A549 (cell line): ENCODE data around the gene POLR3GL. TPM values are rescaled to one million over a fixed set of nuclear protein-coding genes. Genes with fewer than 3 reads are reported as not detected.

Experiments
- ATAC-seq, 2 experiments: fragments of 200-7000 bp in 1 of 2; fragments of >200 bp in 1 of 2; cut with Nextera tagmentation in 1 of 2; cut with Tn5 transposase in 1 of 2; 3 replicates each; pipeline versions ENCODE4 v1.8.0 to v1.9.1; 2018 to 2020; ENCODE audit warnings: mild to moderate bottlenecking in 1 of 2, moderate library complexity in 1 of 2
- CTCF ChIA-PET: fragments of 300-600 bp; sonication (Branson Sonifier 250); formaldehyde crosslinking; extraction: SDS; loops from one replicate; lab custom pipeline; 2021; ENCODE audit warnings: antibody characterized with exemption, inconsistent platforms; lab: Yijun Ruan, JAX
- POLR2A ChIA-PET: fragments of 350-600 bp; formaldehyde crosslinking; extraction: SDS; loops from one replicate; lab custom pipeline; 2021; ENCODE audit warnings: antibody characterized with exemption, inconsistent platforms; lab: Yijun Ruan, JAX
- DNase-seq, 2 experiments: peaks; one replicate each; pipeline versions ENCODE4 v3.0.0 to v3.0.0-alpha.2; 2011 to 2016; ENCODE audit warnings: low read depth in 1 of 2, low spot score in 1 of 2
- FAIRE-seq: peaks from 2 replicates; lab custom pipeline; 2011; peaks lifted over from hg19 to GRCh38; lab: Jason Lieb, UNC
- H3K27ac ChIP-seq, 2 experiments: fragments of >200 bp; sonication (Bioruptor Twin); formaldehyde crosslinking; 3 replicates each; pipeline ENCODE4 v1.5.1; 2016 to 2017
- H3K4me1 ChIP-seq: fragments of >200 bp; sonication (Bioruptor Twin); formaldehyde crosslinking; 3 replicates; pipeline ENCODE4 v1.6.1; 2016
- H3K4me2 ChIP-seq: fragments of >200 bp; sonication (Bioruptor Twin); formaldehyde crosslinking; 3 replicates; pipeline ENCODE4 v1.6.1; 2016
- H3K4me3 ChIP-seq: fragments of >200 bp; sonication (Bioruptor Twin); formaldehyde crosslinking; 3 replicates; pipeline ENCODE4 v1.5.1; 2016
- H3K9me3 ChIP-seq: fragments of >200 bp; sonication (Bioruptor Twin); formaldehyde crosslinking; 3 replicates; pipeline ENCODE4 v1.6.1; 2016
- ATOH8 ChIP-seq: fragments of 250-450 bp; sonication (Bioruptor Pico); IDR thresholded peaks from 2 replicates; pipeline ENCODE4 v1.5.0; 2020; ENCODE audit warnings: low read depth, mild to moderate bottlenecking, moderate library complexity
- BCL3 ChIP-seq: fragments of >200 bp; sonication (Bioruptor Twin); formaldehyde crosslinking; IDR thresholded peaks from 3 replicates; pipeline ENCODE4 v1.6.1; 2016
- CEBPB ChIP-seq, 2 experiments: fragments of >200 bp in 1 of 2; sonication (Bioruptor Twin) in 1 of 2; formaldehyde crosslinking in 1 of 2; IDR thresholded peaks; 2 replicates each; pipeline ENCODE4 v1.6.1; 2012 to 2016
- CHD2 ChIP-seq: fragments of 150-350 bp; IDR thresholded peaks from 2 replicates; pipeline ENCODE4 v1.6.1; 2014; ENCODE audit warnings: low read length; ENCODE audit not compliant: partially characterized antibody
- FOSB ChIP-seq: fragments of 250-450 bp; sonication (Bioruptor Pico); IDR thresholded peaks from 2 replicates; pipeline ENCODE4 v1.5.0; 2020; ENCODE audit warnings: mild to moderate bottlenecking, moderate library complexity
- FOSL2 ChIP-seq, 2 experiments: fragments of 450-650 bp in 1 of 2; fragments of >200 bp in 1 of 2; sonication (Bioruptor Twin) in 1 of 2; formaldehyde crosslinking; IDR thresholded peaks; 2 replicates each; pipeline versions ENCODE4 v1.5.0 to v1.6.1; 2016 to 2020; ENCODE audit warnings: mild to moderate bottlenecking in 1 of 2, moderate library complexity in 1 of 2
- GATA3 ChIP-seq: IDR thresholded peaks from 2 replicates; pipeline ENCODE4 v1.6.1; 2012; ENCODE audit warnings: borderline replicate concordance
- HOXB13 ChIP-seq: fragments of 250-450 bp; sonication (Bioruptor Pico); IDR thresholded peaks from 2 replicates; pipeline ENCODE4 v1.5.0; 2020; ENCODE audit warnings: low read depth, mild to moderate bottlenecking, moderate library complexity
- JUN ChIP-seq, 2 experiments: fragments of >200 bp; sonication (Bioruptor Twin); formaldehyde crosslinking; IDR thresholded peaks; 2 replicates in 1 of 2; 3 replicates in 1 of 2; pipeline ENCODE4 v1.6.1; 2016 to 2017
- KDM1A ChIP-seq: fragments of 200-600 bp; sonication (generic); IDR thresholded peaks from 2 replicates; pipeline ENCODE4 v1.6.1; 2016; ENCODE audit warnings: low read depth, mild to moderate bottlenecking
- KDM5A ChIP-seq: fragments of 200-600 bp; sonication (generic); IDR thresholded peaks from 2 replicates; pipeline ENCODE4 v1.6.1; 2016; ENCODE audit warnings: antibody characterized with exemption, mild to moderate bottlenecking
- NFE2L2 ChIP-seq: fragments of 150-350 bp; conservative IDR thresholded peaks from 2 replicates; pipeline ENCODE4 v1.6.1; 2014; ENCODE audit warnings: low read length
- PHF8 ChIP-seq: fragments of 200-600 bp; sonication (generic); IDR thresholded peaks from 2 replicates; pipeline ENCODE4 v1.6.1; 2016; ENCODE audit warnings: low read depth, mild to moderate bottlenecking, antibody characterized with exemption, moderate library complexity, borderline replicate concordance
- RARB ChIP-seq: fragments of 250-450 bp; sonication (Bioruptor Pico); IDR thresholded peaks from 2 replicates; pipeline ENCODE4 v1.8.0; 2021; ENCODE audit warnings: mild to moderate bottlenecking, moderate library complexity
- TP53 ChIP-seq: fragments of 250-450 bp; sonication (Bioruptor Pico); IDR thresholded peaks from 2 replicates; pipeline ENCODE4 v1.5.0; 2021; ENCODE audit warnings: mild to moderate bottlenecking, moderate library complexity
- ZSCAN20 ChIP-seq: fragments of 250-450 bp; sonication (Bioruptor Pico); IDR thresholded peaks from 2 replicates; pipeline ENCODE4 v1.8.0; 2022; ENCODE audit warnings: mild to moderate bottlenecking, moderate library complexity
- WGBS: methylation state at CpG from one replicate; pipeline ENCODE4 v1.1.6; 2017; ENCODE audit errors: missing lambda C conversion rate; 5-methylcytosine and 5-hydroxymethylcytosine counted together
- polyA plus RNA-seq, 4 experiments: library from polyadenylated mRNA; depleted of rRNA in 3 of 4; stranded (reverse); fragments of >200 nt; fragmentation: RNase III in 1 of 4; extraction: RNeasy Plus Mini Kit Qiagen cat#74134 plus additional on column Dnase treatment in 1 of 4; gene quantifications; 2 replicates in 3 of 4; 3 replicates in 1 of 4; pipeline ENCODE4 v1.2.3, GENCODE V29; 2011 to 2017
- TF ChIP-seq, protein P1 (sequence below): fragments of >200 bp; sonication (Bioruptor Twin); formaldehyde crosslinking; IDR thresholded peaks from 2 replicates; pipeline ENCODE4 v1.6.1; 2016
- TF ChIP-seq, protein P2 (sequence below): IDR thresholded peaks from 2 replicates; pipeline ENCODE4 v1.6.1; 2012

POLR3GL gene
- polyA plus RNA-seq, 2 of the 4 experiments (the other 2 are of a cell fraction), result 12.6 to 15.7 TPM

GRCh38 chr1:145985129-145985501, 20.6 kb downstream of the POLR3GL start:
- no peak overlapping the region for H3K4me3 ChIP-seq
- CTCF ChIA-PET, result interaction anchor here (1.7 to 24.2 kb wide), 3 partner anchors 6 to 75 kb away, joined by 3 to 566 read pairs (median 148); partner anchors contain the start of genes HJV and ITGA10
- H3K4me2 ChIP-seq, result peak overlapping the region; percentile 15; the same call in 1 of the 3 replicates
- ATAC-seq, result no peak
- TF ChIP-seq JUN (IDR thresholded peaks at IDR 0.05) (no peak), FOSB (CRISPR knock-in tag) (no peak), FOSL2 (IDR thresholded peaks at IDR 0.05) (no peak), FOSL2 (CRISPR knock-in tag; IDR thresholded peaks at IDR 0.05) (no peak), CHD2 (no peak), PHF8 (no peak), TP53 (CRISPR knock-in tag) (no peak), HOXB13 (no peak), BCL3 (no peak), KDM5A (no peak), RARB (CRISPR knock-in tag) (no peak), ATOH8 (CRISPR knock-in tag) (no peak)
- TF ChIP-seq, protein P1, sequence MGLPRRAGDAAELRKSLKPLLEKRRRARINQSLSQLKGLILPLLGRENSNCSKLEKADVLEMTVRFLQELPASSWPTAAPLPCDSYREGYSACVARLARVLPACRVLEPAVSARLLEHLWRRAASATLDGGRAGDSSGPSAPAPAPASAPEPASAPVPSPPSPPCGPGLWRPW, result no peak
- TF ChIP-seq, protein P2, sequence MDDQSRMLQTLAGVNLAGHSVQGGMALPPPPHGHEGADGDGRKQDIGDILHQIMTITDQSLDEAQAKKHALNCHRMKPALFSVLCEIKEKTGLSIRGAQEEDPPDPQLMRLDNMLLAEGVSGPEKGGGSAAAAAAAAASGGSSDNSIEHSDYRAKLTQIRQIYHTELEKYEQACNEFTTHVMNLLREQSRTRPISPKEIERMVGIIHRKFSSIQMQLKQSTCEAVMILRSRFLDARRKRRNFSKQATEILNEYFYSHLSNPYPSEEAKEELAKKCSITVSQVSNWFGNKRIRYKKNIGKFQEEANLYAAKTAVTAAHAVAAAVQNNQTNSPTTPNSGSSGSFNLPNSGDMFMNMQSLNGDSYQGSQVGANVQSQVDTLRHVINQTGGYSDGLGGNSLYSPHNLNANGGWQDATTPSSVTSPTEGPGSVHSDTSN, result no peak
- TF ChIP-seq, all 56 proteins: peak for 0
- Histone ChIP-seq H3K27ac (peak overlapping the region; percentile 32 to 44; a peak in 4 of 6 replicates), H3K4me1 (peaks cover 11% of the 10 kb centered on the region; the same call in 2 of the 3 replicates), H3K9me3 (no peaks in the 10 kb centered on the region)
- WGBS, result 83% methylated on average over 2 of the region's 2 CpGs
- POLR2A ChIA-PET, result no interaction called here
- no peak for FAIRE-seq
- DNase-seq, result no peak

DNA sequence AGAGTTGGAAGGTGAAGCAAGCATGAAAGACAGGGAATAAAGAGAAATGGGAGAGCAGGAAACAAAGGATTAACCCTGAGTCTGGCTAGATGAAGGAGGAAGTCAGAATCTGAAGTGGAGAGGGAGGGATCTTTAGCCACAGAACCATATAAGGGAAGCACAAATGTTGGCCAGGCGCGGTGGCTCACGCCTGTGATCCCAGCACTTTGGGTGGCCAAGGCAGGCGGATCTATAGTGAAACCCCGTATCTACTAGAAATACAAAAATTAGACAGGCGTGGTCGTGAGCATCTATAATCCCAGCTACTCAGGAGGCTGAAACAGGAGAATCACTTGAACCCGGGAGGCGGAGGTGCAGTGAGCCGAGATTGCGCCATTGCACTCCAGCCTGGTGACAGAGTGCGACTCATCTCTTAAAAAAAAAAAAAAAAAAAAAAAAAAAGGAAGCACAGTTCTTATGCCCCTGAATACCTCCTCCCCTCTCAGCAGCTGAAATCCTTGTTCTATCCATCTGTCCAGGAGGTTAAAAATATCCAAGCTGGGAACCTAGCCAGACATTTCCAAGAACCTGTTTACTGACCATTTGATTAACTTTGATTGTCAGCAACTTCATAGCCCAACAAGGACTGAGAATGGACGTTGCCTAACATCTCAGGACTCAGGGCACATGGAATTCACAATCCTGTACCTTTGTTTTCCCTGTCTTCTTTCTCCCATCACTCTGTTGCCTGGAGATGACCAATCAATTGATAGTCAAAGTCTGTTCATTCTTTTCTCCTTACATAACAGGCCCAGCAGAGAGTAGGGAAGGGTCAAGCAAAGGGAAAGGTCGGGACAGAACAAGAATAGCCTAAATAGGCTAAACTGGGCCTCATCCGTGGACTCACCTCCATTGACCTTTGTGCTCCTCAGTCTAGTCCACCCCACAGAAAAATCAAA, 21.3 kb downstream of the POLR3GL start:
- Histone ChIP-seq H3K9me3 (no peaks in the 10 kb centered on the region), H3K4me2 (peak overlapping the region; percentile 15), H3K4me3 (no peak overlapping the region), H3K4me1 (peaks cover 11% of the 10 kb centered on the region; the same call in 2 of the 3 replicates), H3K27ac (peak overlapping the region; percentile 32 to 44; a peak in 4 of 6 replicates)
- CTCF ChIA-PET, result interaction anchor here (0.7 to 24.2 kb wide), 6 partner anchors 7 to 139 kb away, joined by 3 to 566 read pairs (median 6); partner anchors contain the start of genes HJV and ITGA10
- FAIRE-seq (no peak), ATAC-seq (peak; percentile 53 to 58; a peak in 5 of 6 replicates), DNase-seq (peak in 1 of 2 experiments; percentile 29)
- TF ChIP-seq CEBPB (IDR thresholded peaks at IDR 0.05) (peak; percentile 49 to 62), GATA3 (no peak)
- POLR2A ChIA-PET, result no interaction called here
- WGBS, result 75% methylated on average over 15 of the region's 15 CpGs

DNA sequence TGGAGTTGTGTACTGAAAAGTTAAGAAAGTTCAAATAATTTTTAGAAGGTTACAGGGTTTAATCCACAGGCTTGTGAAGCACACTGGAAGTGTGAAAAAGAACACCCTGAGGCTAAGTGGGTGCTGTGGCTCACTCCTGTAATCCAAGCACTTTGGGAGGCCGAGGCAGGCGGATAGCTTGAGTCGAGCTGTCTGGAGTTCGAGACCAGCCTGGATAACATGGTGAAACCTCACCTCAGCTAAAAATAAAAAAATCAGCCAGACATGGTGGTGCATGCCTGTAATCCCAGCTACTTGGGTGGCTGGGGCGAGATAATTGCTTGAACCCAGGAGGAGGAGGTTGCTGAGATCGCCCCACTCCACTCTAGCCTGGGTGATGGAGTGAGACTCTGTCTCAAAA, 22.1 kb downstream of the POLR3GL start:
- peak overlapping the region; percentile 15; the same call in 1 of the 3 replicates for H3K4me2 ChIP-seq
- 85% methylated on average over 6 of the region's 6 CpGs for WGBS

More for the DNA sequence above, 22.1 kb downstream of the POLR3GL start:
- no peak for DNase-seq
- Histone ChIP-seq H3K4me1 (peaks cover 11% of the 10 kb centered on the region; the same call in 2 of the 3 replicates), H3K27ac (no peak overlapping the region), H3K4me3 (no peak overlapping the region), H3K9me3 (no peaks in the 10 kb centered on the region)
- TF ChIP-seq ZSCAN20 (CRISPR knock-in tag), result no peak
- no peak for TF ChIP-seq KDM1A
- TF ChIP-seq NFE2L2, result no peak
- ChIA-PET POLR2A (interaction anchor here (0.7 to 1.1 kb wide), 2 partner anchors 10 to 59 kb away, joined by 3 read pairs; partner anchors contain the start of genes RBM8A and TXNIP), CTCF (interaction anchor here (0.7 to 24.2 kb wide), 5 partner anchors 7 to 140 kb away, joined by 4 to 566 read pairs (median 8); partner anchors contain the start of gene HJV)
- ATAC-seq, result no peak
- FAIRE-seq, result no peak
